IPS DF 6.9 (cell line): ENCODE results near the gene AURKAIP1.

Experiments
- DNase-seq: peaks from one replicate; pipeline ENCODE4 v3.0.0-alpha.2; 2013; ENCODE audit warnings: low read depth, low spot score
- H3K27ac ChIP-seq: one replicate; pipeline ENCODE4 v1.5.1; 2013; ENCODE audit warnings: low read length, control low read depth
- H3K27me3 ChIP-seq: 2 replicates; pipeline ENCODE4 v1.6.1; 2013; ENCODE audit warnings: mild to moderate bottlenecking, low read length; ENCODE audit not compliant: control insufficient read depth, insufficient read depth
- H3K36me3 ChIP-seq: 2 replicates; pipeline ENCODE4 v1.6.1; 2013; ENCODE audit warnings: low read length; ENCODE audit not compliant: control insufficient read depth, insufficient read depth
- H3K4me1 ChIP-seq: 2 replicates; pipeline ENCODE4 v1.6.1; 2013; ENCODE audit warnings: low read length; ENCODE audit not compliant: control insufficient read depth, insufficient read depth
- H3K4me3 ChIP-seq: 2 replicates; pipeline ENCODE4 v1.5.1; 2013; ENCODE audit warnings: mild to moderate bottlenecking, low read length
- H3K9me3 ChIP-seq: 2 replicates; pipeline ENCODE4 v1.6.1; 2013; ENCODE audit warnings: low read length, inconsistent platforms; ENCODE audit not compliant: control insufficient read depth, insufficient read depth
- WGBS: extraction: QIAGEN DNeasy Blood & Tissue Kit; methylation state at CpG from one replicate; pipeline ENCODE4 v1.1.7; 2013; ENCODE audit warnings: mixed read lengths, missing lambda C conversion rate; ENCODE audit not compliant: insufficient read length, insufficient coverage; 5-methylcytosine and 5-hydroxymethylcytosine counted together

The AURKAIP1 gene

DNA sequence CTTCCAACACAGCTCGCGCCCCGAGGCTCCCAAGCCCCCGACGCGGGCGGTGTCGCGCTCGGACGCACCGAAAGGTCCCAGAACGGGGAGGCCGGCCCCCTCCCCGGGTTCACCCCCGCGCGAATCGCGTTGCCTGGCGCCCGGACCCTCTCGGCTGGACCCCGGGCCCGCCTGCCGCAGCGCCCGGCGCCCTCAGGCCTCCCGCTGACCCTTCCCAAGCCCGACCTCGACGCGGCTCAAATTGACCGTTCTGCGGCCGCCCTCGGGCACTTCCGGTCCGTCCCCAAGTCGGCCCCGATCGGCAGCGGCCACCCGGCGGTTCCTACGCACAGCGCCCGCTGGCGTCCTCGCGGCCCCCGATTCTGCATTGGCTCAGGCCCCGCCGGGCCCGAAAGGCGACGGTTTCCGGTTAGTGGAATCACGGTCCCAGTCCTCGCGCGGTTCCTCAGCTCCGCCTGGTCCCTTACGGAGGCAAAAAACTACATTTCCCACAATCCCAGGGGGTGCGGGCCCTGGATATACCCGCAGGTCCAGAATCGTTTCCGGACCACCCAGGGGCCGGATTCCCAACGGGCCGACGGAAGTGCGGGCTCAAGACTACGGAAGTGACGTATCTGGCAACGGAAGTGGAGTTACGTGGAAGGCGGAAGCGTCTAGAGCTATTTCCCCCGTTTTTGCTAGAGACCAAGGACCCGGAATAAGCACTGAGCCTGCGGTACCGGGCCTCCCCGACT, at the start of gene AURKAIP1:
Gene AURKAIP1 (minus strand): TSS at position 279 of the 734 bp plus-strand sequence. CDS start 451 bp downstream, outside the sequence.
- WGBS = no CpG with 5 or more reads among the region's 85 CpGs
- Histone ChIP-seq H3K27me3 (no peaks in the 10 kb centered on the region), H3K4me3 (peak within 1 kb of the TSS; percentile 91), H3K4me1 (no peaks in the 10 kb centered on the region; the same call in 1 of the 2 replicates), H3K9me3 (no peaks in the 10 kb centered on the region), H3K36me3 (no peaks in the 10 kb centered on the region), H3K27ac (no peak within 1 kb of the TSS)
- DNase-seq = peak; percentile 97

DNA sequence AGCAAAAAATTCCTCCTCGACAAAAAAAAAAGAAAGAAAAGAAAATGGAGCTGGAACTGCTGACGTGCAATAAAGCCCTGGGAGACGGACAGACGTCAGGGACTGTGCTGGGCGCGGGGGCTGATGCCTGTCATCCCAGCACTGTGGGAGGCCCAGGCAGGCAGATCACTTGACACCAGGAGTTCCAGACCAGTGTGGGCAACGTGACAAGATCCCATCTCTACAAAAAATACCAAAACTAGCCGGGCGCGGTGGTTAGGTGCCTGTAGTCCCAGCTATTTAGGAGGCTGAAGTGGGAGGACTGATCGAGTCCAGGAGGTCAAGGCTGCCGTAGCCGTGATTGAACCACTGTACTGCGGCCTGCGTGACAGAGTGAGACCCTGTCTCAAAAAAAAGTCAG, 49.7 kb upstream of the AURKAIP1 start:
- DNase-seq = no peak
- H3K27ac ChIP-seq = no peak overlapping the region
- peaks cover 20% of the 10 kb centered on the region for H3K4me1 ChIP-seq
- no peak overlapping the region for H3K4me3 ChIP-seq
- no CpG with 5 or more reads among the region's 15 CpGs for whole genome bisulfite sequencing
- no peaks in the 10 kb centered on the region for H3K27me3 ChIP-seq
- no peaks in the 10 kb centered on the region for H3K9me3 ChIP-seq
- H3K36me3 ChIP-seq = no peaks in the 10 kb centered on the region; the same call in 1 of the 2 replicates

- Histone ChIP-seq H3K4me3 (no peak overlapping the region), H3K4me1 (peaks cover 21% of the 10 kb centered on the region), H3K27ac (no peak overlapping the region), H3K9me3 (no peaks in the 10 kb centered on the region), H3K36me3 (no peaks in the 10 kb centered on the region; the same call in 1 of the 2 replicates), H3K27me3 (no peaks in the 10 kb centered on the region)
- WGBS = no CpG with 5 or more reads among the region's 7 CpGs
- DNase-seq = no peak
These were observed 48.2 kb upstream of the AURKAIP1 start for GRCh38 chr1:1423245-1423597.

DNA sequence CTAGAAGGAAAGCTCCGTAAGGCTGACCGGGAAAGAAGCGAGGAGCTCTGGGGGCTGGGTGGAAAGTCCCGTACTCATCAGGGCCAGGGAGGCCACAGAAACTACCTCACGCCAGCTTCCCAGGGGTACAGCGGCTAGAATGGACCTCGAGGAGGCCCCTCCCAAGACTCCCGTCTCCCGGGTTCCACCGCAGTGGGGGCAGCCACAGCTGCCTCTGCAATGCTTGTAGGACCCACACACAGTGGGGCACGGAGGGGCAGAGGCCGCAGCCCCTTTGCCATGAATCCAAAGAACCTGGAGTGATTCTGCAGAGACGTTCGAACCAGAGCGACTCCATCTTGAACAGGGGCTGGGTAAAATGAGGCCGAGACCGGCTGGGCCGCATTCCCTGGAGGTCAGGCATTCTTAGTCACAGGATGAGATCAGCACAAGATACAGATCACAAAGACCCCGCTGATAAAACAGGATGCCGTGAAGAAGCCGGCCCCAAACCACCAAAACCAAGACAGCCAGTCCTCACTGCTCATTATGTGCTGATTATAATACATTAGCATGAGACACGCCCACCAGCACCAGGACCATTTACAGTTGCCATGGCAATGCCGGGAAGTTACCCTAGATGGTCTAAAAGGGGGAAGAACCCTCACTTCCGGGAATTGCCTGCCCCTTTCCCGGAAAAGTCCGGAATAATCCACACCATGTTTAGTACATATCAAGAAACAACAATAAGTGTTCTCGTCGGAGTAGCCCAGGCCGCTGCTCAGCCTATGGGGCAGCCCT, 47.6 kb upstream of the AURKAIP1 start:
- no peak for DNase-seq
- no CpG with 5 or more reads among the region's 29 CpGs for WGBS
- Histone ChIP-seq H3K4me3 (no peak overlapping the region), H3K36me3 (no peaks in the 10 kb centered on the region; the same call in 1 of the 2 replicates), H3K4me1 (peaks cover 21% of the 10 kb centered on the region), H3K9me3 (no peaks in the 10 kb centered on the region), H3K27me3 (no peaks in the 10 kb centered on the region), H3K27ac (no peak overlapping the region)

DNA sequence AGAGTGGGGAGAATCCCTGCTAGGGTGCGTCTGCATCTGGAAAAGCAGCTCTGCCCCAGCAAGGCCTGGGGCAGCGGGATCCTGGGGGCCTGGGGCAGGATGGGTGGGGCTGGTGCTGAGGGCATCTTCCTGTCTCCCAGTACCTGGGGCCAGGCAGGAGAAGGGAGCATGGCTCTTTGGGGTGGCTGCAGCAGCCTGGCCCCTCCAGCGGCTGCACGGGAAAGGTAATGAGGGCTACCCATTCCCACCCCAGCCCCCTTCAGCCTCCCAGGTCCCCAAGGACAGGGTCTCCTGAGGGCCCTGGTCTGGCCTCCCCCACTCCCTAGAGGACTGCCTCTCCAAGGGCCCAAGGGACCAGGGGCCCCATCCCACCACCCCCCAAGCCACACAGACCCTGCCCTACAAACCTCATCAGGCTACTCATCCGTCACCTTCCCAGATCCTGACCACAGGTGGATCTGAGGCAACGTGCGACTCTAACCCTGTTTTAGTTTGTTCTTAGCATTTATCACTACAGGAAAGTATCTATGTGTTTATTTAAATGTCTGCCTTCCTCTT, 47.0 kb upstream of the AURKAIP1 start:
- no peaks in the 10 kb centered on the region for H3K27me3 ChIP-seq
- no CpG with 5 or more reads among the region's 7 CpGs for WGBS

DNA sequence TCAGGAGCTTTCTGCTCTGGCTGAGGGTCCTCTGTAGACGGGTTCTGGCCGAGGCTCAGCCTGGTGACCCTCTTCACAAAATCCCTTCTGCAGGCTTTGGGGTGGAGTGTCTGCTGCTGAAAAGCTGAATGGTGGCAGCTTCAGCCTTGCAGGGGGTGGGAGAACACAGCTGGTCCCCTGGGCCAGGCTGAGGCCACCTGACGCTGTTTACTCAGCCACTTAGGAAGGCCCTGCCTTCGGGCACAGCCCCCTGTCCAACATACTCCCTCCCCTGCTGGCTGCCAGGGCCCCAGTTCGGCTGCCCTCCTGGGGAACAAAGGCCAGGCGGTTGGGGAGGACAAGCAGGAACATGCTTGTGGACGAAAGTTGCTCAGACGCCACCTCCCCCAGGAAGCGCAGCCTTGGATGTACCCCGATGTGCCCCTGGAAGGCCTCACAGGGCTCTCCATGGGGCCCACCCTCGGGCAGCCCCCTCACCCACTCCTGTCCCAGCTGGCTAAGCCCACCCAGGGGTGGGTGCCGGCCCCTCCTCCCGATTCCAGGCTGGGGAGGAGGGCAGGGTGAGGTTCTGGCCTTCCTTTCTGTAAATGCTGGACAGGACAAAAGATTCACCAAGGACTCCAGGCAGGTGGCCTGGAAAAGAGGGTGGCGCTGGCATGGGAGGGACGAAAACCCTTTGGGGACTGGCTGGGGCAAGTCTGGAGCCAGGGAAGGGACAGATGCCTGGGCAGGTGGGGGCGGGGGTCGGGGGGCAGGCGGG, 46.3 kb upstream of the AURKAIP1 start, which contains the start of gene ANKRD65:
Gene ANKRD65 (minus strand): TSS at position 130 of the 760 bp plus-strand sequence. CDS start 271 bp downstream, outside the sequence.
- Histone ChIP-seq H3K9me3 (no peaks in the 10 kb centered on the region), H3K27me3 (no peaks in the 10 kb centered on the region), H3K4me3 (peak within 1 kb of the TSS; percentile 3; the same call in 1 of the 2 replicates), H3K4me1 (peaks cover 20% of the 10 kb centered on the region), H3K36me3 (no peaks in the 10 kb centered on the region; the same call in 1 of the 2 replicates), H3K27ac (no peak within 1 kb of the TSS)
- no CpG with 5 or more reads among the region's 18 CpGs for WGBS
- DNase-seq = no peak

More for the DNA sequence above, 47.0 kb upstream of the AURKAIP1 start:
- Histone ChIP-seq H3K4me1 (peaks cover 21% of the 10 kb centered on the region), H3K9me3 (no peaks in the 10 kb centered on the region), H3K27ac (no peak overlapping the region), H3K4me3 (no peak overlapping the region), H3K36me3 (no peaks in the 10 kb centered on the region; the same call in 1 of the 2 replicates)
- no peak for DNase-seq

DNA sequence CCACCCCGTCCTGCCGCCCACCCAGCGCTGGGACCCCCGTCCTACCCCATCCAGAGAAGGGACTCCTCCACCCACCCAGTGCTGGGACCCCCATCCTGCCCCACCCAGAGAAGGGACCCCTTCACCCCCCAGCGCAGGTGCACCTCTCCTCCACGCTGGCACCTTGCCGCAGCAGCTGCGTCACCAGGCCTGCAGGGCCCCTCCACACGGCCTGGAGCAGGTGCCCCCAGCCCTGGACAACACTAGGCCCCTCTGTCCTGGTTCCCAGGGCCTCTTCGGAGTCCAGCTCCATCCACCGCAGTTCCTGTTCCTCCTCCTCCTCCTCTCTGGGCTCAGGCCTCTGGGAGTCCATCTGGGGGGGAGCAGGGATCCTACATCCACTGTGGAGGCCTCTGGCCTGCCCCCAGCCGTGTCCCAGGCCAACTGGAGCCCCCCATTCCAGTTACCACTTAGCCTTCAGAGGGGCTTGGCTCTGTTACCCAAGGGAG, 45.7 kb upstream of the AURKAIP1 start:
- Histone ChIP-seq H3K36me3 (no peaks in the 10 kb centered on the region; the same call in 1 of the 2 replicates), H3K9me3 (no peaks in the 10 kb centered on the region), H3K27ac (no peak overlapping the region), H3K4me1 (peaks cover 15% of the 10 kb centered on the region), H3K4me3 (no peak overlapping the region), H3K27me3 (no peaks in the 10 kb centered on the region)
- no peak for DNase-seq
- WGBS = no CpG with 5 or more reads among the region's 12 CpGs

DNA sequence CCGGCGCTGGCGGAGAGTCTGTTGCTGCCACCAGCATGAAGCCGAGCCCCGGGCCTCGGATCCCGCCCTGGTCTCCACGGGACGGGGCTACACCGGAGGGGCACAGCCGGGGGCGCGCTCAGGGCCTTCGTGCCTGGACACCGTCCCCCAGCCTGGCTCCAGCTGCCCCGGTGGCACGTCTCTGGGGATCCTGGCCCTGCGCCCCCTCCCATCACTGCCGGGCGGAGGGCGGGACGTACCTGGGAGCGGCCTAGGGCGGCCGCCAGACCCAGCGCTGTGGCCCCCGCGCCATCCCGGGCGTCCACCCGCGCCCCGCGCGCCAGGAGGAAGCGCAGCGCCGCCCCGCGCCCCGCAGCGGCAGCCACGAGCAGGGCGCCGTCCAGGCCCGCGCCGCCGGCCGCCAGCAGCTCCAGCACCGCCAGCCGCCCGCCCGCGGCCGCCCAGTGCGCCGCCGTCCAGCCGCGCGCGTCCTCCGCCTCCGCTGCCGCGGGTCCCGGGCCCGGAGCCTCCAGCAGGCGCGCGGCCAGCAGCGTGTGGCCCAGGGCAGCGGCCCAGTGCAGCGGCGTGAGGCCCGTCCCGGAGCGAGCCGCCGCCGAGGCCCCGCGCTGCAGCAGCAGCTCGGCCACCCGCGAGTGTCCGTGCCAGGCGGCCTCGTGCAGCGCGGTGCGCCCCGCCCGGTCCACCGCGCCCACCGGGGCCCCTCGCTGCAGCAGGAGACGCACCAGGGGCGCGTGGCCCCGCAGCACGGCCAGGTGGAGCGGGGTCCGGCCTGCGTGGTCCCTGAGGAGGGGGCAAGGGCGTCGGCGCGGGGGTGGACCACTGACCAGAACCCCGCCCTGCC, 45.0 kb upstream of the AURKAIP1 start:
- H3K4me1 ChIP-seq = peaks cover 12% of the 10 kb centered on the region
- no peaks in the 10 kb centered on the region; the same call in 1 of the 2 replicates for H3K36me3 ChIP-seq
- DNase-seq = no peak
- peak overlapping the region; percentile 3; the same call in 1 of the 2 replicates for H3K4me3 ChIP-seq
- no peaks in the 10 kb centered on the region for H3K27me3 ChIP-seq
- no peak overlapping the region for H3K27ac ChIP-seq
- WGBS = no CpG with 5 or more reads among the region's 112 CpGs
- no peaks in the 10 kb centered on the region for H3K9me3 ChIP-seq

DNA sequence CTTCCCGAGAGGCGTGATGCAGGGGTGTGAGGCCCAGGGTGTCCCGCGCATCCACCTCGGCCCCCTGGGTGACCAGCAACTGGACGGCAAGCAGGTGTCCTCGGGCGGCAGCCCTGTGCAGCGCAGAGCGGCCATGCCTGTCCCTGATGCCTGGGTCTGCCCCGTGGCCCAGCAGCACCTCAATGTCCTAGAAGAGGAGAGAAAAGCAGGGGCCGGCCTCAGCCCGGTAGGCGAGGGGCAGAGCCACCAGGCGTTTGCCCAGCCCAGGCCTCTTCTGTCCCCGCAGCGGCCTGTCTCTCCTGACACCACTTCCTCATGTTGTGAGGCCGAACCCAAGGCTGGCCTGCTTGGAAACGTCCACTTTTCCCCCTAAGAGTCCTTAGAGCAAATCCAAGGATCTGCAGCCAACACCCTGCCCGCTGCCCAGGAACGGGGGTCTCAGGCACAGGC, 44.4 kb upstream of the AURKAIP1 start:
- peaks cover 12% of the 10 kb centered on the region for H3K4me1 ChIP-seq
- no peak overlapping the region for H3K4me3 ChIP-seq
- H3K27me3 ChIP-seq = no peaks in the 10 kb centered on the region
- no CpG with 5 or more reads among the region's 21 CpGs for WGBS
- no peaks in the 10 kb centered on the region; the same call in 1 of the 2 replicates for H3K36me3 ChIP-seq
- DNase-seq = no peak
- no peaks in the 10 kb centered on the region for H3K9me3 ChIP-seq
- no peak overlapping the region for H3K27ac ChIP-seq
